Liver (tissue), 9 donors: ENCODE data around the gene C10orf67. TPM values are rescaled to one million over a fixed set of nuclear protein-coding genes. Genes with fewer than 3 reads are reported as not detected.

ENCODE experiments used
- DNase-seq: peaks from one replicate; pipeline ENCODE4 v3.0.0-alpha.2; 2017; ENCODE audit warnings: low spot score
- H3K27ac ChIP-seq, 2 donors: one replicate each; pipeline ENCODE4 v1.7.0; 2013; ENCODE audit warnings: inconsistent platforms in 2 of 2, low read length in 2 of 2, control low read depth in 1 of 2, low read depth in 1 of 2, mild to moderate bottlenecking in 1 of 2
- H3K27me3 ChIP-seq, 4 donors: one replicate each; pipeline versions ENCODE4 v1.6.1 to v1.7.0; 2013; ENCODE audit warnings: low read length in 3 of 4, inconsistent platforms in 1 of 4, mild to moderate bottlenecking in 1 of 4, moderate library complexity in 1 of 4; ENCODE audit not compliant: control insufficient read depth in 4 of 4, insufficient read depth in 4 of 4
- H3K36me3 ChIP-seq, 4 donors: one replicate each; pipeline versions ENCODE4 v1.6.1 to v1.7.0; 2013; ENCODE audit warnings: low read length in 3 of 4, mild to moderate bottlenecking in 3 of 4, low read depth in 1 of 4, moderate library complexity in 1 of 4; ENCODE audit not compliant: control insufficient read depth in 4 of 4, insufficient read depth in 3 of 4
- H3K4me1 ChIP-seq, 4 donors: one replicate each; pipeline versions ENCODE4 v1.6.1 to v1.7.0; 2013; ENCODE audit warnings: low read length in 3 of 4, mild to moderate bottlenecking in 3 of 4, moderate library complexity in 1 of 4; ENCODE audit not compliant: control insufficient read depth in 4 of 4, insufficient read depth in 4 of 4
- H3K4me3 ChIP-seq, 3 donors: one replicate each; pipeline versions ENCODE4 v1.6.1 to v1.7.0; 2013; ENCODE audit warnings: low read length in 3 of 3, control low read depth in 1 of 3, low read depth in 1 of 3, mild to moderate bottlenecking in 1 of 3
- H3K9ac ChIP-seq, 2 donors: one replicate each; pipeline ENCODE4 v1.7.0; 2013; ENCODE audit warnings: low read length in 2 of 2, mild to moderate bottlenecking in 2 of 2, moderate library complexity in 2 of 2, control low read depth in 1 of 2, low read depth in 1 of 2
- H3K9me3 ChIP-seq, 4 donors: one replicate each; pipeline versions ENCODE4 v1.6.1 to v1.7.0; 2013; ENCODE audit warnings: low read length in 3 of 4; ENCODE audit not compliant: control insufficient read depth in 4 of 4
- CTCF ChIP-seq: fragments of 150-350 bp; IDR thresholded peaks from 2 replicates; pipeline ENCODE4 v1.5.1; 2017; ENCODE audit warnings: improper control_type of control experiment, low read depth, low read length; ENCODE audit not compliant: missing input control
- EGR1 ChIP-seq, 2 donors: IDR thresholded peaks; 2 replicates each; pipeline ENCODE4 v1.6.1; 2016 to 2018; ENCODE audit warnings: antibody characterized with exemption in 2 of 2, low read depth in 2 of 2
- FOXA2 ChIP-seq: IDR thresholded peaks from 2 replicates; pipeline ENCODE4 v1.6.1; 2016; ENCODE audit warnings: antibody characterized with exemption
- GABPA ChIP-seq, 2 donors: IDR thresholded peaks in 1 of 2; conservative IDR thresholded peaks in 1 of 2; 2 replicates each; pipeline ENCODE4 v1.6.1; 2016; ENCODE audit warnings: antibody characterized with exemption in 2 of 2, mild to moderate bottlenecking in 1 of 2, moderate library complexity in 1 of 2
- HNF4A ChIP-seq, 2 donors: conservative IDR thresholded peaks; 2 replicates each; pipeline ENCODE4 v1.6.1; 2016; ENCODE audit warnings: antibody characterized with exemption in 2 of 2, mild to moderate bottlenecking in 2 of 2
- HNF4G ChIP-seq: IDR thresholded peaks from 2 replicates; pipeline ENCODE4 v1.6.1; 2016; ENCODE audit warnings: antibody characterized with exemption
- JUND ChIP-seq, 2 donors: IDR thresholded peaks; 2 replicates each; pipeline ENCODE4 v1.6.1; 2016; ENCODE audit warnings: antibody characterized with exemption in 2 of 2
- RAD21 ChIP-seq, 2 donors: IDR thresholded peaks; 2 replicates each; pipeline ENCODE4 v1.6.1; 2016; ENCODE audit warnings: antibody characterized with exemption in 2 of 2, mild to moderate bottlenecking in 2 of 2
- REST ChIP-seq: IDR thresholded peaks from 2 replicates; pipeline ENCODE4 v1.6.1; 2016; ENCODE audit warnings: antibody characterized with exemption, mild to moderate bottlenecking
- RXRA ChIP-seq, 2 donors: IDR thresholded peaks; 2 replicates each; pipeline ENCODE4 v1.6.1; 2017 to 2018; ENCODE audit warnings: antibody characterized with exemption in 2 of 2, mild to moderate bottlenecking in 1 of 2
- WGBS: extraction: QIAGEN DNeasy Blood & Tissue Kit; methylation state at CpG from one replicate; pipeline ENCODE4 v1.1.7; 2013; 5-methylcytosine and 5-hydroxymethylcytosine counted together
- polyA plus RNA-seq, 2 donors: library from polyadenylated mRNA; stranded (reverse) in 1 of 2; unstranded in 1 of 2; fragments of 200-250 nt in 1 of 2; fragments of >200 nt in 1 of 2; fragmentation: Nextera tagmentation in 1 of 2; extraction: Ambion mirVana in 1 of 2; gene quantifications; one replicate each; pipeline versions ENCODE4 v1.2.1 to v1.2.3, GENCODE V29; 2013 to 2015
- total RNA-seq, 2 donors: library from RNA; depleted of rRNA; stranded (reverse); fragments of >200 nt; gene quantifications; one replicate each; pipeline ENCODE4 v1.2.3, GENCODE V29; 2014
- donor health status: healthy.
- donor health status: healthy.
- donor health status: healthy.
- donor health status: healthy.
- donor health status: healthy.

C10orf67 gene
- total and polyA plus RNA-seq, 4 donors = 0.02 TPM; not detected in 3

- H3K27me3 ChIP-seq = peaks cover 6 to 34% (median 12%) of the 10 kb centered on the region in 4 donors
- TF ChIP-seq JUND (IDR thresholded peaks at IDR 0.05) (no peak), EGR1 (IDR thresholded peaks at IDR 0.05; ENCODE audit: low read depth in 2 of 2) (no peak), HNF4G (no peak)
- no peak overlapping the region for H3K27ac ChIP-seq
- no peak for DNase-seq
- peaks cover 3 to 24% (median 10%) of the 10 kb centered on the region in 4 donors for H3K4me1 ChIP-seq
- H3K4me3 ChIP-seq = no peak overlapping the region
- no peak overlapping the region for H3K9ac ChIP-seq
- no peaks in the 10 kb centered on the region for H3K36me3 ChIP-seq
- WGBS = 5% methylated on average over 19 of the region's 19 CpGs
- no peaks in the 10 kb centered on the region for H3K9me3 ChIP-seq
These were observed 151.0 kb downstream of the C10orf67 start for GRCh38 chr10:23193435-23194074.

GRCh38 chr10:23192712-23193434 lies 151.7 kb downstream of the C10orf67 start:
- H3K36me3 ChIP-seq = no peaks in the 10 kb centered on the region
- TF ChIP-seq RXRA (IDR thresholded peaks at IDR 0.05) = no peak
- TF ChIP-seq JUND (IDR thresholded peaks at IDR 0.05) = no peak
- no peak for TF ChIP-seq GABPA (IDR thresholded peaks at IDR 0.05 in 1 of 2, conservative IDR thresholded peaks at IDR 0.05 in 1 of 2)
- no peak for TF ChIP-seq REST
- TF ChIP-seq CTCF = no peak
- no peak for TF ChIP-seq RAD21 (IDR thresholded peaks at IDR 0.05)
- no peak for TF ChIP-seq HNF4A (conservative IDR thresholded peaks at IDR 0.05)
- TF ChIP-seq EGR1 (IDR thresholded peaks at IDR 0.05; ENCODE audit: low read depth in 2 of 2) = no peak
- no peak for TF ChIP-seq FOXA2
- WGBS = 4% methylated on average over 100 of the region's 100 CpGs
- H3K27me3 ChIP-seq = peaks cover 5 to 34% (median 10%) of the 10 kb centered on the region in 4 donors
- H3K4me1 ChIP-seq = peaks cover 3 to 24% (median 10%) of the 10 kb centered on the region in 4 donors
- no peak overlapping the region for H3K27ac ChIP-seq
- H3K4me3 ChIP-seq = peak overlapping the region in 1 of 3 donors; percentile 21
- no peak for DNase-seq
- H3K9me3 ChIP-seq = no peaks in the 10 kb centered on the region
- no peak overlapping the region for H3K9ac ChIP-seq
